Large intestine (tissue), 3 donors: ENCODE data around the gene BLM. TPM values are rescaled to one million over a fixed set of nuclear protein-coding genes. Genes with fewer than 3 reads are reported as not detected.

Source experiments
- DNase-seq, 2 donors: peaks; one replicate each; pipeline versions ENCODE4 v3.0.0 to v3.0.0-alpha.2; 2013
- H3K27ac ChIP-seq: one replicate; pipeline ENCODE4 v1.5.1; 2013; ENCODE audit warnings: low read length
- H3K27me3 ChIP-seq: 2 replicates; pipeline ENCODE4 v1.6.1; 2013; ENCODE audit warnings: low read length; ENCODE audit not compliant: control insufficient read depth, insufficient read depth
- H3K36me3 ChIP-seq: 2 replicates; pipeline ENCODE4 v1.6.1; 2013; ENCODE audit warnings: low read length; ENCODE audit not compliant: control insufficient read depth, insufficient read depth
- H3K4me1 ChIP-seq: one replicate; pipeline ENCODE4 v1.6.1; 2013; ENCODE audit warnings: low read length; ENCODE audit not compliant: control insufficient read depth, insufficient read depth
- H3K4me3 ChIP-seq: one replicate; pipeline ENCODE4 v1.5.1; 2013; ENCODE audit warnings: low read length
- H3K9me3 ChIP-seq: one replicate; pipeline ENCODE4 v1.6.1; 2013; ENCODE audit warnings: mild to moderate bottlenecking, low read depth, low read length, moderate library complexity; ENCODE audit not compliant: control insufficient read depth
- WGBS: methylation state at CpG from one replicate; pipeline ENCODE4 v1.1.5; 2013; ENCODE audit warnings: low lambda C conversion rate; ENCODE audit not compliant: insufficient coverage; 5-methylcytosine and 5-hydroxymethylcytosine counted together
- polyA plus RNA-seq: library from polyadenylated mRNA; unstranded; fragments of 120-200 nt; gene quantifications from one replicate; pipeline ENCODE4 v1.2.1, GENCODE V29; 2013

The BLM gene
- polyA plus RNA-seq, 1 donor: 4.2 TPM

DNA sequence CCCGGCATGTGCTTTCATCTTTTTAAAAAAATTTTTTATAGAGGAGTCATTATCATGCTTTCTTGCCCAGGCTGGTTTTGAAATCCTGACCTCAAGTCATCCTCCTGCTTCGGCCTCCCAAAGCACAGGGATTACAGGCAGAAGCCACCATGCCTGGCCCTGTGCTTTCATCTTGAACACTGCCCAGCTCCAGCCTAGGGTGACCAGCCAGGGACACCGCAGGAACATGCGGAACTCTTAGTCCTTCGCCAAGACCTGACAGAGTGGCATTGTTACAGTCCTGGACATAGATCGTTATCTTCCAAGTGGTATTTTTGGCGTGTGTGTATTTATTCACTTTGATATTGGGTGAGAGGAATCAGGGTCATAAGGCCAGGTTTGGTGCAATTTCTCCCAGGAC lies 143.3 kb downstream of the BLM start:
- H3K27ac ChIP-seq: no peak overlapping the region
- no peak for DNase-seq
- H3K36me3 ChIP-seq: no peaks in the 10 kb centered on the region
- no peaks in the 10 kb centered on the region for H3K27me3 ChIP-seq
- H3K4me1 ChIP-seq: no peaks in the 10 kb centered on the region
- WGBS: no CpG with 5 or more reads among the region's 7 CpGs
- no peak overlapping the region for H3K4me3 ChIP-seq
- no peaks in the 10 kb centered on the region for H3K9me3 ChIP-seq

- H3K9me3 ChIP-seq: no peaks in the 10 kb centered on the region
- H3K27ac ChIP-seq: no peak overlapping the region
- WGBS: 90% methylated on average over 8 of the region's 14 CpGs
- peaks cover 2% of the 10 kb centered on the region for H3K4me1 ChIP-seq
- H3K27me3 ChIP-seq: no peaks in the 10 kb centered on the region
- no peaks in the 10 kb centered on the region for H3K36me3 ChIP-seq
- H3K4me3 ChIP-seq: no peak overlapping the region
- DNase-seq: no peak
These were observed 144.0 kb downstream of the BLM start for GRCh38 chr15:90860942-90861675.

DNA sequence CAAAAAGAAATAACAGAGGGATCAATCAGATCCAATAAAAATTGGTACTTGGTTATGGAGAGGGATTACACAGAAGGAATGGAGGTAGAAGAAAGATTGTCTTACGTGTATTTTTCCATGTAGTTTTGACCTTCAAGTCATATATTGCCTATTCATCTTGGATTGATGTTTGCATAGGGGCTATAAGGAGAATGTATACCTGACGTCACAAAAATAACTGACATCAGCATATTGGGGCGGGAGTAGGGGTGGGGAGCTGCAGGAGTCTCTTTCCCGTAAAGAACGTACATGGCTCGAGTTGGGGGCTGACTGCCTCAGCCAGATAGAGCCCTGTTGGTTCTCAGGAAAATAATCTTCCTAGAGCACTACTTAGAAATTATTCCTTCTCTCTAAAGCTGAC lies 145.3 kb downstream of the BLM start:
- Histone ChIP-seq H3K36me3 (no peaks in the 10 kb centered on the region), H3K9me3 (no peaks in the 10 kb centered on the region), H3K4me3 (no peak overlapping the region), H3K4me1 (peaks cover 6% of the 10 kb centered on the region), H3K27ac (no peak overlapping the region), H3K27me3 (no peaks in the 10 kb centered on the region)
- DNase-seq: no peak
- no CpG with 5 or more reads among the region's 6 CpGs for WGBS

- H3K4me3 ChIP-seq: no peak overlapping the region
- no CpG with 5 or more reads among the region's 5 CpGs for WGBS
- H3K27me3 ChIP-seq: no peaks in the 10 kb centered on the region
- H3K9me3 ChIP-seq: no peaks in the 10 kb centered on the region
- no peaks in the 10 kb centered on the region for H3K36me3 ChIP-seq
- no peak overlapping the region for H3K27ac ChIP-seq
- H3K4me1 ChIP-seq: peaks cover 9% of the 10 kb centered on the region
- no peak for DNase-seq
These were observed 146.0 kb downstream of the BLM start for GRCh38 chr15:90862964-90863778.

GRCh38 chr15:90863987-90864386 lies 146.8 kb downstream of the BLM start:
- Histone ChIP-seq H3K27ac (no peak overlapping the region), H3K9me3 (no peaks in the 10 kb centered on the region), H3K4me1 (peaks cover 18% of the 10 kb centered on the region), H3K4me3 (no peak overlapping the region), H3K27me3 (no peaks in the 10 kb centered on the region), H3K36me3 (no peaks in the 10 kb centered on the region)
- WGBS: 83% methylated on average over 1 of the region's 4 CpGs
- DNase-seq: no peak

DNA sequence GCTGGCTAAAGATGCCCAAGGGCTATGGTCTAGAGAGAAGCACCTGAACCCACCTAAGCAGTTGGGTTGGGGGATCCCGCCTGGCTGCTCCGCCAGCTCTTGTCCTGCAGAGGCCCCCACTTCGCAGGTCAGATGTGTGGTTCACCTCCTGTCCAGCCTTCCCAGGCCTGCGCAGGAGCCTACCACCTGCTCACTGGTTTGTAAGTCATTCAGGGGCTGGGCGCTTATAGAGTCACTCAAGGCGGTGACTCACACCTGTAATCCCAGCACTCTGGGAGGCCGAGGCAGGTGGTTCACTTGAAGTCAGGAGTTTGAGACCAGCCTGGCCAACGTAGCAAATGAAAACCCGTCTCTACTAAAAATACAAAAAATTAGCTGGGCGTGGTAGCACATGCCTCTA lies 147.4 kb downstream of the BLM start:
- no peak overlapping the region for H3K4me3 ChIP-seq
- WGBS: no CpG with 5 or more reads among the region's 10 CpGs
- H3K4me1 ChIP-seq: peaks cover 23% of the 10 kb centered on the region
- H3K27me3 ChIP-seq: no peaks in the 10 kb centered on the region
- no peaks in the 10 kb centered on the region for H3K9me3 ChIP-seq
- no peak overlapping the region for H3K27ac ChIP-seq
- H3K36me3 ChIP-seq: no peaks in the 10 kb centered on the region
- DNase-seq: no peak

DNA sequence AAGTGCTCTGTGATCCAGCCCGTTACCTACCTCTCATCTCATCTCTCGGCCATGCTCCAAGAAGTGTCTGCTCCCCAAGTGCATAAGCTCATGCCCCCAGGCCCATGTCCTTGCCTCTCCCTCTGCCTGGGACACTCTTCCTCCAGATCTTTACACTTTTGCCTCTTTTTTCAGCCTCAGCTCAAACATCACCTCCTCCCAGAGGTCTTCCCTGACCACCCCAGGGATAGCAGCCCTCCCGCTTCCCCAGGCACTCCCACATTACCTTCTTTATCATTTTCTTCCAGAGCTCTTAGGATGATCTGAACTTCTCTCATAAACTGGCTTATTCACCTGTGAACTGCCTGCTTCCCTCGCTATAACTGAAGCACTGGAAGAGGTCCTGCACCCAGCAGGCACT lies 148.6 kb downstream of the BLM start:
- H3K36me3 ChIP-seq: no peaks in the 10 kb centered on the region
- WGBS: 92% methylated on average over 2 of the region's 4 CpGs
- H3K27me3 ChIP-seq: no peaks in the 10 kb centered on the region
- H3K27ac ChIP-seq: no peak overlapping the region
- H3K9me3 ChIP-seq: no peaks in the 10 kb centered on the region
- H3K4me3 ChIP-seq: no peak overlapping the region
- no peak for DNase-seq
- peaks cover 35% of the 10 kb centered on the region for H3K4me1 ChIP-seq

Other genes starting within 250 kb of the BLM start
- 28.5 TPM for gene CRTC3, start 187.4 kb upstream of the BLM start, polyA plus RNA-seq
- gene FURIN, start 151.2 kb downstream of the BLM start, polyA plus RNA-seq: 91.6 TPM
- gene FES, start 167.2 kb downstream of the BLM start, polyA plus RNA-seq: 17.9 TPM
- 44.0 TPM for gene MAN2A2, start 186.0 kb downstream of the BLM start, polyA plus RNA-seq
- gene HDDC3, start 215.2 kb downstream of the BLM start, polyA plus RNA-seq: 19.2 TPM
- gene UNC45A, start 217.9 kb downstream of the BLM start, polyA plus RNA-seq: 49.1 TPM
- gene RCCD1, start 237.5 kb downstream of the BLM start, polyA plus RNA-seq: 22.9 TPM